Gastrocnemius medialis (tissue), 4 donors: Measurements from ENCODE around the gene RABGAP1L. TPM values are rescaled to one million over a fixed set of nuclear protein-coding genes. Genes with fewer than 3 reads are reported as not detected.

Source experiments
- ATAC-seq, 2 donors: fragments of 150-250 bp; one replicate each; pipeline ENCODE4 v1.9.1; 2016
- DNase-seq, 2 donors: peaks; one replicate each; pipeline ENCODE4 v3.0.0-alpha.2; 2019
- H3K27ac ChIP-seq, 4 donors: fragments of 200-600 bp; sonication (generic); 1 replicate in 1 of 4; 2 replicates in 3 of 4; pipeline ENCODE4 v1.5.1; 2016 to 2018; ENCODE audit warnings: mild to moderate bottlenecking in 2 of 4, moderate library complexity in 1 of 4
- H3K27me3 ChIP-seq, 3 donors: fragments of 200-600 bp; sonication (generic) in 2 of 3; 1 replicate in 1 of 3; 2 replicates in 2 of 3; pipeline versions ENCODE4 v1.5.1 to v1.6.0; 2016 to 2019; ENCODE audit warnings: mild to moderate bottlenecking in 1 of 3, moderate library complexity in 1 of 3
- H3K36me3 ChIP-seq, 2 donors: fragments of 200-600 bp; sonication (generic) in 1 of 2; one replicate each; pipeline ENCODE4 v1.5.1; 2017 to 2018
- H3K4me1 ChIP-seq, 2 donors: fragments of 200-600 bp; sonication (generic) in 1 of 2; one replicate each; pipeline ENCODE4 v1.5.1; 2016 to 2017; ENCODE audit warnings: mild to moderate bottlenecking in 2 of 2
- H3K4me3 ChIP-seq, 4 donors: fragments of 200-600 bp; sonication (generic) in 3 of 4; 1 replicate in 1 of 4; 2 replicates in 3 of 4; pipeline ENCODE4 v1.5.1; 2016 to 2019; ENCODE audit warnings: mild to moderate bottlenecking in 2 of 4
- H3K9me3 ChIP-seq, 3 donors: fragments of 200-600 bp; sonication (generic) in 2 of 3; 1 replicate in 1 of 3; 2 replicates in 2 of 3; pipeline ENCODE4 v1.5.1; 2016 to 2019
- CTCF ChIP-seq, 5 experiments: fragments of 450-650 bp in 3 of 5; fragments of 200-600 bp in 2 of 5; sonication (generic) in 2 of 5; IDR thresholded peaks in 4 of 5; conservative IDR thresholded peaks in 1 of 5; 1 replicate in 4 of 5; 2 replicates in 1 of 5; pipeline ENCODE4 v1.5.1; 2016 to 2019; ENCODE audit warnings: antibody characterized with exemption in 5 of 5, mild to moderate bottlenecking in 3 of 5, moderate library complexity in 3 of 5
- POLR2A ChIP-seq, 2 donors: fragments of 450-650 bp; IDR thresholded peaks; one replicate each; pipeline ENCODE4 v1.6.1; 2017; ENCODE audit warnings: antibody characterized with exemption in 2 of 2, mild to moderate bottlenecking in 2 of 2, moderate library complexity in 2 of 2
- in situ Hi-C, 4 donors: fragments of 200-750 bp; cut with MboI; loops; one replicate each; pipeline versions ENCODE4 v1.15.0 to v1.8.0; 2017; ENCODE audit warnings: low sequenced_read_pairs in 4 of 4
- intact Hi-C: fragments of 100-400 bp; cut with DNase I; formaldehyde crosslinking; loops from one replicate; pipeline ENCODE4 v1.15.1; 2023; ENCODE audit warnings: low total_unique reads
- total RNA-seq, 4 donors: library from RNA; depleted of rRNA; stranded (reverse); fragments of >200 nt; gene quantifications; one replicate each; pipeline versions ENCODE4 v1.1.0 to v1.2.3, GENCODE V29; 2016

RABGAP1L gene
- total RNA-seq, 4 donors from 2014 or later: 8.8 to 22.2 (median 14.9) TPM

DNA sequence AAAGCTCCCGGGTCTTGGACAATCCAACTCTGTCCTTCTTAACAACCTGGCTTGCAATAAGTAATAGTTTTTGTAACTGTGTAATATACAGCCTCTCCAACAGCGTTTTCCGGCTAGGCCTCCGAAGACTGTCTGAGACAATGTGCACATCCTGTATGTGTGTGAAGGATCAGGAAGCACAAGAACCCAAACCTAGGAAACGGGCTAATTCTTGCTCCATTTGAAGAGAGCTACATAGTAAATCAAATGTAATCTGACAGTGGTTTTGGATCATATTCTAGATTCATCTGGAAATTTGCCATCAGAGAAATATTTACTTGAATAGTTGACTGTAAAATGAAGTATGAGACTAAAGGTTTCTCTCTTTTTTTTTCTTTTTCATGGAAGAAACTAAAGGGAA lies 289.7 kb downstream of the RABGAP1L start:
- H3K27me3 ChIP-seq: no peaks in the 10 kb centered on the region
- H3K36me3 ChIP-seq: no peaks in the 10 kb centered on the region
- H3K27ac ChIP-seq: no peak overlapping the region
- H3K9me3 ChIP-seq: no peaks in the 10 kb centered on the region
- DNase-seq (no peak), ATAC-seq (no peak)
- intact Hi-C loops (no loop called here), in situ Hi-C loops (no loop called here)
- H3K4me1 ChIP-seq: no peaks in the 10 kb centered on the region
- no peak overlapping the region for H3K4me3 ChIP-seq
- TF ChIP-seq CTCF (IDR thresholded peaks at IDR 0.05 in 4 of 5, conservative IDR thresholded peaks at IDR 0.05 in 1 of 5) (no peak), POLR2A (IDR thresholded peaks at IDR 0.05) (no peak)

- Histone ChIP-seq H3K4me1 (no peaks in the 10 kb centered on the region), H3K36me3 (no peaks in the 10 kb centered on the region), H3K27me3 (no peaks in the 10 kb centered on the region), H3K4me3 (no peak overlapping the region), H3K27ac (no peak overlapping the region), H3K9me3 (no peaks in the 10 kb centered on the region)
- TF ChIP-seq CTCF (IDR thresholded peaks at IDR 0.05 in 4 of 5, conservative IDR thresholded peaks at IDR 0.05 in 1 of 5): no peak
- no peak for TF ChIP-seq POLR2A (IDR thresholded peaks at IDR 0.05)
- ATAC-seq (no peak), DNase-seq (no peak)
- in situ Hi-C loops: no loop called here
- intact Hi-C loops: no loop called here
These were observed 292.1 kb downstream of the RABGAP1L start for GRCh38 chr1:174451408-174451807.

GRCh38 chr1:174465855-174466254 lies 306.5 kb downstream of the RABGAP1L start:
- no peaks in the 10 kb centered on the region for H3K27me3 ChIP-seq
- H3K9me3 ChIP-seq: no peaks in the 10 kb centered on the region
- intact Hi-C loops (no loop called here), in situ Hi-C loops (no loop called here)
- TF ChIP-seq POLR2A (IDR thresholded peaks at IDR 0.05): no peak
- no peak for TF ChIP-seq CTCF (IDR thresholded peaks at IDR 0.05 in 4 of 5, conservative IDR thresholded peaks at IDR 0.05 in 1 of 5)
- ATAC-seq: no peak
- H3K27ac ChIP-seq: no peak overlapping the region
- H3K36me3 ChIP-seq: no peaks in the 10 kb centered on the region
- no peak overlapping the region for H3K4me3 ChIP-seq
- no peak for DNase-seq
- no peaks in the 10 kb centered on the region for H3K4me1 ChIP-seq

DNA sequence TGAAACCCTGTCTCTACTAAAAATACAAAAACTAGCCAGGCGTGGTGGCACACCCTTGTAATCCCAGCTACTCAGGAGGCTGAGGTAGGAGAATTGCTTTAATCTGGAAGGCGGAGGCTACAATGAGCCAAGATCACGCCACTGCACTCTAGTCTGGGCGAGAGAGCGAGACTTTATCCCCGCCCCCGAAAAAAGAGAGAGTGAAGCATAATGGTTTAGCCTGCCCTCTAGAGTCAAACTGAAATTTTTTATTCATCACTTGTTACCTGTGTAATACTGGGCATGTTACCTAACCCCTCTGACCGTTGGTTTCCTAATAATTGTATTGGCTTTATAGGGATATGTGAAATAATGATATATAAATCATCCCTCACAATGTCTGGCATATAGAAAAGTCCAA lies 307.3 kb downstream of the RABGAP1L start:
- no peaks in the 10 kb centered on the region for H3K27me3 ChIP-seq
- no peaks in the 10 kb centered on the region for H3K36me3 ChIP-seq
- no peak for DNase-seq
- H3K9me3 ChIP-seq: no peaks in the 10 kb centered on the region
- no peak overlapping the region for H3K27ac ChIP-seq
- no peaks in the 10 kb centered on the region for H3K4me1 ChIP-seq
- in situ Hi-C loops (no loop called here), intact Hi-C loops (no loop called here)
- no peak for TF ChIP-seq CTCF (IDR thresholded peaks at IDR 0.05 in 4 of 5, conservative IDR thresholded peaks at IDR 0.05 in 1 of 5)
- no peak for TF ChIP-seq POLR2A (IDR thresholded peaks at IDR 0.05)
- ATAC-seq: no peak
- no peak overlapping the region for H3K4me3 ChIP-seq

DNA sequence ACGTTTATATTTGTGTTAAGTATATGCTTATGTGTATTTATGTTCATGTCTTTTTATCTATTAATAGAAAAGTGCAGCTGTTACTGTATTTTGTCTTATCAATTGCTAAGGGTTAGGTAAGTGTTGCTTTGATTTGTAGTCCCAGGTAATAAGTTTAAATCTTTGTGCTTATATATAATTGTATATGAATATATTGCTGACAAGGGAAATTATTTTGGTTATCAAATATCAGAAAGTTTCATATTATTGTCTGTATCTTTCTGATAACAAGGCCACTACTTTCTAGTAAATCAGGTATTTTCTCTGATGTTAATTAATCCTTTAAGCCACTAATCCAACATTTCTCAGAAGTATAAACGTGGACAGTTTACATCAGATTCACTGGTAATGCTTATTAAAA lies 309.7 kb downstream of the RABGAP1L start:
- no peaks in the 10 kb centered on the region for H3K27me3 ChIP-seq
- ATAC-seq: no peak
- no peaks in the 10 kb centered on the region for H3K36me3 ChIP-seq
- no peak overlapping the region for H3K4me3 ChIP-seq
- no peak for DNase-seq
- TF ChIP-seq CTCF (IDR thresholded peaks at IDR 0.05 in 4 of 5, conservative IDR thresholded peaks at IDR 0.05 in 1 of 5) (no peak), POLR2A (IDR thresholded peaks at IDR 0.05) (no peak)
- no peaks in the 10 kb centered on the region for H3K4me1 ChIP-seq
- H3K9me3 ChIP-seq: no peaks in the 10 kb centered on the region
- intact Hi-C loops (no loop called here), in situ Hi-C loops (no loop called here)
- H3K27ac ChIP-seq: no peak overlapping the region
